Measurements from ENCODE around the gene ANTXRL.
"Not testable (repeated sequence)": the region's sequence is repeated elsewhere in the genome, so short reads cannot be mapped to it uniquely, and the experiment has no call there.

Gene ANTXRL

DNA sequence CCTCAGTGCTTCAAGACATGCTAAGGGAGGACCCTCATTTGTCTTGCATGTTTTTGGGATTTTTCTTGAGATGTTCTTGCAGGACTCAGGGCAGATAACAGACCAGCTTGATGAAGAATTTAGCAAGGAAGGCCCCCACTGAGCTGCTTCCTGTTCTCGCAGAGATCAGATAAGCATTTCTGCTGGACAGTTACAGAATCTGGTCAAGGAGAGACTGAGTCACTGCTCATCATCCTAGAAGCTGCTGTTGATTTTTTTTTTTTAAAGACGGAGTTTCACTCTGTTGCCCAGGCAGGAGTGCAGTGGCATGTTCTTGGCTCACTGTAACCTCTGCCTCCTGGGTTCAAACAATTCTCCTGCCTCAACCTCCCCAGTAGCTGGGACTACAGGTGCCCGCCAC, 87.6 kb downstream of the ANTXRL start:
- DNase-seq = not testable (repeated sequence)

- DNase-seq = not testable (repeated sequence)
These were observed 88.6 kb downstream of the ANTXRL start, which contains the start of gene ANXA8L1 for GRCh38 chr10:46375406-46375805. ANXA8L1 (plus strand) TSS chr10:46375776; CDS start chr10:46375852, 76 bp downstream.

DNA sequence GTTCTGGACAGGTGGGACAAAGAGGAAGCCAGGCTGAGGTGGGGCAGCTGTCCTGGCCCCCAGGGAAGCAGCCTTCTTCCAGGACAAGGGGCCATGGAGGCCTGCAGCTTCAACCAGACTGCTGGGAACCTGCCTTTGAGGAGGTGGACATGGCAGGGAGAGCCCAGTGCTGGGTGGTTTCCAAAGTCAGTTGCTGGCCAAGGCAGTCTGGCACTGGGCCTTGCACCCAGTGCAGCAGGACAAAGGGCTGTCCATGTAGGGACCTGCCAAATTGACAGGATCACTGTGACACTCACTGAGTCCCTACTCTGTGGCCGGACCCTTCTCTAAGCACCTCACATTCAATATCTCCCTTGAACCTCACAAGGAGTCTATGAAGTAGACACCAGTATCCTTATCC, 90.2 kb downstream of the ANTXRL start:
- not testable (repeated sequence) for DNase-seq

GRCh38 chr10:46377651-46378050, 90.9 kb downstream of the ANTXRL start:
- not testable (repeated sequence) for DNase-seq

DNA sequence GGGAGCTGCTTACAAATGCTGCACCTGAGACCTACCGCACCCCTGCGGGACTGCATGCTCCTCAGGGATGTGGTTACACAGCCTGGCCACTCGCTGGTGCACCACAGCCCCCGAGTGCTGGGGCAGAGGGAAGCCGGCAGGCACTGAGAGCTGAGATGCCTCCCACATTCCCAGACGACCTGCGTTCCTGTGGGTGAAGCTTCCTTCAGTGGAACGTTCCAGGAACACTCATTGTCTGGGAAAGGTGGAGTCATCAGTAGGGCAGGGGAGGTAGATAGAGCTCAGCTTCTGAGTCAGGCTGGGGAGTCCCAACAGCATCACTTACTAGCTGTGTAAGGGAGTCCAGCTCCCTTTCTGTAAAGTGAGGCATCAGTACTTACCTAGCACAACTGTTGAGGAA, 91.3 kb downstream of the ANTXRL start:
- DNase-seq = not testable (repeated sequence)

- not testable (repeated sequence) for DNase-seq
These were observed 92.5 kb downstream of the ANTXRL start for GRCh38 chr10:46379233-46379848.

Data from EL (cell line).